Measurements from ENCODE around the gene KLHL40.

Gene KLHL40

GRCh38 chr3:42723219-42723618 is 37.9 kb downstream of the KLHL40 start:
- no peak for DNase-seq (ENCODE audit: low read depth)

GRCh38 chr3:42725454-42725853 is 40.1 kb downstream of the KLHL40 start:
- DNase-seq (ENCODE audit: low read depth) = no peak

DNA sequence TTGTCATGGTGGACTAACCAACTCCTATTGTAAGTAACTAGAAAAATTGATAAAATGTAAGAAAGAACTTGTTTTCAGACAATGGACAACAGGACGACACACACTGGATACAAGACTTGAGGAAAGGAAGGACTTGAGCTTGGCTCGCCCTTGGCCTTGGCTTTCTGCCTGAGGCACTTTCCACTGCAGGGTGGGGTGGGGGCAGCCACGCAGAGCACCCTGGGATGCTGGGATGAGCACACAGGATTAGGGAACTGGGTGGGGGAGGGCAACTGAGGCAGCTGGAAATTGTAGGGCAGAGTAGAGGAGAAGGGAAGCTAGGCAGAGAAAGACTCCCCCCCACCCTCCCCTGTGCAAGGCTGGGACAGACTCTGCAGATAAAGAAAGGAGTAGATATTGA is 42.7 kb downstream of the KLHL40 start:
- DNase-seq (ENCODE audit: low read depth) = no peak

- DNase-seq (ENCODE audit: low read depth) = no peak
These were observed 43.5 kb downstream of the KLHL40 start for GRCh38 chr3:42728668-42729364.

GRCh38 chr3:42729404-42730145 is 44.2 kb downstream of the KLHL40 start:
- DNase-seq (ENCODE audit: low read depth) = no peak

DNA sequence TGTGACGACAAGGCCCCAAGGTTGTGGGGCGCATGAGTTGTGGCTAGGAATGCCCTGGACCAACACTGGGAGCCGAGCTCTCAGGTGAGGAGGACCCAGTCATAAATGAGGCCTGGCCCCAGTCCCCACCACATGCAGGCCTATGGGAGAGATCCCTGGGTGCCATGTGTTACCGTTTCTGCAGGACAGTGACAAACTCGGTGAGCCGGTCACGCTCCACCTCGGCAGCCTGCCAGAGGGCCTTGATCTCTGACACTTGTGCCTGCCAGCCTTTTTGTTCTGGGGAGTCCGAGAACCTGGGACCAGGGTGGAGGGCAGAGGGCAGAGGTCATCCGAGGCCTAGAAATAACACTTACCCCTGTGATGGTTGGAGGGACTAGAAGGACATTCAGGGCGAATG is 45.0 kb downstream of the KLHL40 start:
- DNase-seq (ENCODE audit: low read depth) = no peak

- DNase-seq (ENCODE audit: low read depth) = no peak
These were observed 45.5 kb downstream of the KLHL40 start for GRCh38 chr3:42730706-42731420.

DNA sequence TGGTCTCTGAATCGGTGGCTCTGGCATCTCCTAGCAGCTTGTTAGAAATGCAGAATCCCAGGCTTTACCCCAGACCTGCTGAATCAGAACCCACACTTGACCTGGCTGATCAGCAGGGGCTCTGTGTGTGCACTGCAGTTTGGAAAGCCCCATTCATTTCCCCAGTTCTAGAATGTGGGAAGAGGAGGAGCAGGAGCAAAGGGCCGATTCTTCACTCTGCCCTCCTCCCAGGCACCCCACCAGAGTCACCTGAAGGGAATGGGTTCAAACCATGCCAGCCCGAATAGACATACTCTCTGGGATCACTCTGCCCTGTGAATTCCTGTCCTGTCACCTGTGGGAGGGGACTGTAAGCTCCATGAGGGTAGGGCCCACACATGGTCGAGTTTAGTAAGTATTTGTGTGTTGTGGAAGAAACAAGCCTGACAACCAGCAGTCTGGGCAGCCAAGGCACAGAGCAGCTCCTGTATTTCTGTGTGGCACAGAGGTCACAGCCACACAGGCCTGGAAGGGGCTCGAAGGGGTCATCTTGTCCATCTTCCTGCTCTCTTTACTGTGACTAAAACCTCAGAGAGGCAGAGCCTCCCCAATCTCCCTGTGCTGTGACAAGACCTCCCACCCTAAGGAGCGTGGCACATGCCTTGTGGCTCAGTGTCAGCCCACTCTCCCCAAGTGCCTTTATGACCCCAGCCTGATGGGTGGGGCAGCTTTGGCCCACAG is 46.3 kb downstream of the KLHL40 start:
- no peak for DNase-seq (ENCODE audit: low read depth)

- DNase-seq (ENCODE audit: low read depth) = no peak
These were observed 47.0 kb downstream of the KLHL40 start for GRCh38 chr3:42732196-42732828.

DNA sequence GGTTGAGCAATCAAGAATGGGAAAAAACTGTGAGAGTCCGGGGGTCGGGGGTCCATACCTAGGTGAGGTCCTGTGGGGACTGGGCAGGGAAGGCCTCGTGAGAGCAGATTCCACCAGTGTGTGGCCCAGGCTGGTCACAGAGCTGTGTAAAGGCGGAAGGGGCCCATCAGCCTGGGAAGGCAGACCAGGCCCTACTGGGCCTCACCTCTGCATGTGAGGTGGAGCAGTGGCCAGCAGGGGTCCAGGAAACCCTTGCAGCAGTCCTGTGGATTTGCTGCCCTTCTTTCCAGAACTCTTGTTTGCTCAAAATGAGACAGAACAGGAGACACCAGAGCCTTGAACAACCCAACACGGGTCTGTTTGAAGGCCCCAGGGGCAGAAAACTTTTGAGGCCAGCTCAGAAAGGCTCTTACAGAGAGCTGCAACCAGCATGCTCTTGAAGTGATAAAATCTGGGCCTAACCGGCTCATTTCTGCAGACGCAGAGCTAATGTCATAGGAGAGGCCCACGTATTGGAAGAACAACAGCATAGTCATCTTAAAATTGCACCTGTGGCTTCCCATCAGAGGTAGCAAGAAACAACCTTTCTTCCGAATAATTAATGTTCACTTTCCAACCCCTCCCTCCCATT is 47.6 kb downstream of the KLHL40 start:
- no peak for DNase-seq (ENCODE audit: low read depth)

DNA sequence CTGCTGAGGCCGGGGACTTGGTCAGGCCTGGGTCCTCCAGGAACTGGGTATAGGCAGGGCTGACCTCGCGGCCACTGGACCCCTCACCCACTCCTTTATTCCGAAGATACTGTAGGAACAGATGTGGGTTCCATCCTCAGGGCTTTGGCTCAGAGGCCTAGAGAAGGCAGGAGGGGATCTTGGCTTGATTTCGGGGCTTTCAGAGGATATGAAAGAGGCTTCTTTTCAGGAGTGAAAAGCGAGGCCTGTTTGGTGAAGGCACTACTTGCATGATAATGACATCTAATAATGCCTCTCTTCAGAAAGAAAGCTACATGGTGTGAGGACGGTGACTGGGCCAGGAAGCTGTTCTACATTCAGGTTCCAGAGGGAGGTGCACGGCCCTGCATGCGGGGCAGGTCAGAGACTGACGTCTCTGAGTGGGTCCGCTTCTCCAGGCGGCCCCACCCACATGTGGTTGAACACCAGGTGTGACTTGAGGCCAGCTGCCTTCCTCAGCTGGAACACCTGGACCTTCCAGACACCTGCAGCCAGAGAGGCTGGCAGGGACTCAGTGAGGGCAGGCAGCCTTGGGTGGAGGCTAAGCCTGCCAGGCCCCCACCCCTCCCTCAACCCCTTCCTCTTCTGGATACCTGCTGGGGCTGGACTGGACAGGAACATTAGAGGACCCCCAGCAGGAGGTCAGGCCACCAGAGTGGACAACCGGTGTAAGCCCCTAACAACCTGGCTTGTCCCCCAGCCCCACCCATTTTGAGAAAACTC is 48.3 kb downstream of the KLHL40 start:
- no peak for DNase-seq (ENCODE audit: low read depth)

DNA sequence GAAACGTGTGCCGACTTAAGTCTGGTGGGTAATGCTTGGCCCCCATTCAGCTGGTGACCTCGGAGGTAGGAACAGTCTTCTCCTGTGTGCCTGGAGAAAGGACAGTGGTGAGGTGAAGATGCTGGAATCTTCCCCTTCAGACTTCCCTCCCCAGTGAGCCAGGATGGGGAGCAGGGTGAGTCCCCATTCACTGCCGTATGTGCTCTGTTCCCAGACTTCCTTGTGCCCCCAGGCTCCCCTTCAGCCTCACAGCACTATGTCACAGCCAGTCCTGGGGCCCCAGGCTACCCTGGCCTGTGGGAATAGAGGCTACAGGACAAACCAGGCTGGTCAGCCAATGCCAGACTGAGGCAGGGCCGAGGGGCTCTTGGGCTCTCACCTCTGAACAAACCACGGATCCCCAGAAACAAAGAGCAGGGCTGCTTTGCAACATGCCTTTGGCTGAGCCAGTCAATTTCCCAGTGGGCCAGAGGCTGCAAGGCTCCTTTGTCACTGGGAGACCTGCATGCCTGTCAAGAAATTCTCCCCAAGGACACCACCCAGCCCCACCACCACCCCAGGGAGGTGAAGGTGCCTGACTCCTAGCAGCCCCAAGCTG is 49.0 kb downstream of the KLHL40 start:
- no peak for DNase-seq (ENCODE audit: low read depth)

DNA sequence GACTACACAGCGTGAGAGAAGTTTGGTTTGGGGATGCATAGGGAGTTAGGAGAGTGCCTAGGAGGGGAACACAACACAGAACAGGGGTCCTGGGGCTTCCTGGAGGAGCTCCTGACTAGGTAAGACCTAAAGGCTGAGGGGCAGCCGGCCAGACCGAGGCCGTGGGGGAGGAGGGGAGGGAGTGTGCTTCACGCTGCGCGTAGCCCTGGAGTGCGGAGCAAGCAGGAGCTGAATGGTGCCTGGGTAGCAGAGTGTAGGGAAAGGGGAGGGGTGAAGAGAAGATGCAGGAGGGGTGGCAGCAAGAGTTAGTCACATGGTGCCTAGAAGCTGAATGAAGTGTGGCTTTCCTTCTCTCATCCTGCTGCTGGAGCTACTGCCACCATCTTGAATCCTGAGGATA is 49.7 kb downstream of the KLHL40 start:
- DNase-seq (ENCODE audit: low read depth) = no peak

DNA sequence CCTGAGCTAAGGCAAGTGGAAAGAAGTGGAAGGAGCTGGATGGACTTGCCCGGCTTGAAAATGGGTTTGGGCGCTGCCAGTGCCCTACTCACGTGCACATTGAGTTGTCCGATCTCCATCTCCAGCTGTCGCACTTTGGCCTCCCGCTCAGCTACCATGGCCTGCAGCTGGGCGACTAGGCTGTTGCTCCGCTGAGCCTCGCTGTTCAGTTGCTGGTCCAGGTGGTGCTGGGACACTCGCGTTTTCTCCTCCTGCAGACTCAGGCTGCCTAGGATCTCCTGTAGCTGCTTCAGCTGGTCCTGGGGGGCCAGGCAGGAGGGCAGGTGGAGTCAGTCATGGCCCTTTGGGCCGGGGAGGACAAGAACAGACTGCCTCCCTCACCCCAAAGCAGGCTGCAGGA is 50.3 kb downstream of the KLHL40 start:
- no peak for DNase-seq (ENCODE audit: low read depth)

- DNase-seq (ENCODE audit: low read depth) = no peak
These were observed 50.7 kb downstream of the KLHL40 start for GRCh38 chr3:42736081-42736480.

- no peak for DNase-seq (ENCODE audit: low read depth)
These were observed 51.2 kb downstream of the KLHL40 start for GRCh38 chr3:42736531-42736930.

- DNase-seq (ENCODE audit: low read depth) = no peak
These were observed 54.2 kb downstream of the KLHL40 start for GRCh38 chr3:42739401-42740158.

DNA sequence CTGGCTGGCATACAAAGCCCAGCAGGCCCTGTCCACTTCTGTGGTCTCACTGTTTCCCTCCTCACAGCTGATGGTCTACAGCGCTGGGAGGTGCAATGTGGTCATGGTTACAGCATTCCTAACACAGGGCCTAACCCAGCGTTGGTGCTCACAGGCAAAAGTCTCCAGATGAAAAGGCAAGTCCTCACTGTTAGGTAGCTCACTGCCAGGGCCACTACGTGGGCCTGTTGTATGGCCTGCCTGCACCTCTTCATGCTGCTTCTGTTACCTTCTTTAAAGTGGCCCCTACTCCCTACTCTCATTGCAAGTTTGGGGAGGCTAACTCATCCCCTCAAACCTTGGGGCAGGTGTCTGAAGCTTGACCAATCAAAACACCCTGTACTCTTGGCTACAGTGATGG is 56.5 kb downstream of the KLHL40 start:
- no peak for DNase-seq (ENCODE audit: low read depth)
